LHCN-M2 (cell line): ENCODE measurements around the gene CHD1L. TPM values are rescaled to one million over a fixed set of nuclear protein-coding genes. Genes with fewer than 3 reads are reported as not detected.

ENCODE experiments used
- total RNA-seq: library from RNA; depleted of rRNA; stranded (reverse); fragments of >200 nt; gene quantifications from 2 replicates; pipeline ENCODE4 v1.2.3, GENCODE V29; 2014; rRNA removed

The CHD1L gene
- total RNA-seq, 1 experiment from 2014 or later: 35.4 TPM

Other genes starting within 250 kb of the CHD1L start
- 7.8 and 9.9 TPM in 2 replicates for gene PRKAB2, start 70.2 kb upstream of the CHD1L start, total RNA-seq
- 0.38 and 2.1 TPM in 2 replicates for gene FMO5, start 17.3 kb upstream of the CHD1L start, total RNA-seq